DND-41 (cell line): ENCODE data around the gene NDUFA3.

ENCODE experiments used
- ATAC-seq: fragments of 200-7000 bp; cut with Tn5 transposase; 3 replicates; pipeline ENCODE4 v1.9.1; 2021; ENCODE audit warnings: low read depth; ENCODE audit not compliant: insufficient read depth
- DNase-seq: peaks from one replicate; pipeline ENCODE4 v3.0.0-alpha.2; 2020
- H2AFZ ChIP-seq: 2 replicates; pipeline ENCODE4 v1.6.0; 2012; ENCODE audit warnings: low read depth, low read length
- H3K27ac ChIP-seq: 2 replicates; pipeline ENCODE4 v1.5.1; 2012; ENCODE audit warnings: low read length, inconsistent platforms
- H3K27me3 ChIP-seq: fragments of 200-600 bp; sonication (generic); 2 replicates; pipeline ENCODE4 v1.6.0; 2012; ENCODE audit warnings: low read length, mild to moderate bottlenecking, inconsistent platforms; ENCODE audit not compliant: insufficient read depth, poor library complexity
- H3K36me3 ChIP-seq: 2 replicates; pipeline ENCODE4 v1.5.1; 2012; ENCODE audit warnings: low read length, inconsistent platforms; ENCODE audit not compliant: insufficient read depth
- H3K4me1 ChIP-seq: 2 replicates; pipeline ENCODE4 v1.5.1; 2012; ENCODE audit warnings: mild to moderate bottlenecking, low read length; ENCODE audit not compliant: insufficient read depth
- H3K4me2 ChIP-seq: 2 replicates; pipeline ENCODE4 v1.6.0; 2012; ENCODE audit warnings: mild to moderate bottlenecking, moderate library complexity, low read length, inconsistent platforms; ENCODE audit not compliant: insufficient read depth
- H3K4me3 ChIP-seq, 2 experiments: fragments of 200-600 bp in 1 of 2; shearing (Covaris generic) in 1 of 2; 2 replicates each; pipeline ENCODE4 v1.5.1; 2012 to 2016; ENCODE audit warnings: inconsistent platforms in 2 of 2, low read length in 2 of 2, mild to moderate bottlenecking in 2 of 2, low read depth in 1 of 2, moderate library complexity in 1 of 2
- H3K79me2 ChIP-seq: 2 replicates; pipeline ENCODE4 v1.6.0; 2012; ENCODE audit warnings: low read length, inconsistent platforms; ENCODE audit not compliant: insufficient read depth
- H3K9ac ChIP-seq: 2 replicates; pipeline ENCODE4 v1.6.0; 2012; ENCODE audit warnings: low read depth, mild to moderate bottlenecking, inconsistent platforms, low read length, moderate library complexity
- H3K9me3 ChIP-seq: 2 replicates; pipeline ENCODE4 v1.5.1; 2012; ENCODE audit warnings: low read length, moderate library complexity, mild to moderate bottlenecking, inconsistent platforms; ENCODE audit not compliant: insufficient read depth, severe bottlenecking
- H4K20me1 ChIP-seq: 2 replicates; pipeline ENCODE4 v1.6.0; 2012; ENCODE audit warnings: low read length; ENCODE audit not compliant: insufficient read depth
- CTCF ChIP-seq: IDR thresholded peaks from 2 replicates; pipeline ENCODE4 v1.5.1; 2012; ENCODE audit warnings: borderline replicate concordance, low read length, moderate library complexity, mild to moderate bottlenecking; ENCODE audit not compliant: poor library complexity, severe bottlenecking; ENCODE audit errors: extremely low read depth
- EZH2 ChIP-seq: IDR thresholded peaks from 3 replicates; pipeline ENCODE4 v1.6.1; 2012; ENCODE audit warnings: borderline replicate concordance, low read depth, mild to moderate bottlenecking, moderate library complexity, low read length, inconsistent platforms; ENCODE audit not compliant: severe bottlenecking

The NDUFA3 gene

GRCh38 chr19:54137699-54138488 lies 35.2 kb downstream of the NDUFA3 start, which contains the start of gene CNOT3:
TSS of gene CNOT3 (plus strand) at chr19:54137762. CDS start at chr19:54142979, 5,217 bp downstream.
- no peaks in the 10 kb centered on the region for H3K9me3 ChIP-seq
- no peaks in the 10 kb centered on the region for H3K27me3 ChIP-seq
- peaks cover 46% of the 10 kb centered on the region for H3K36me3 ChIP-seq
- H3K27ac ChIP-seq: peak within 1 kb of the TSS; percentile 86
- DNase-seq (peak; percentile 43), ATAC-seq (no peak)
- TF ChIP-seq EZH2 (no peak), CTCF (no peak)
- peak within 1 kb of the TSS; percentile 97 for H3K4me2 ChIP-seq
- peaks cover 55% of the 10 kb centered on the region for H4K20me1 ChIP-seq
- H2AFZ ChIP-seq: peak within 1 kb of the TSS; percentile 88
- peaks cover 53% of the 10 kb centered on the region for H3K79me2 ChIP-seq
- H3K4me3 ChIP-seq: peak within 1 kb of the TSS; percentile 75 to 89
- peak within 1 kb of the TSS; percentile 98 for H3K9ac ChIP-seq
- H3K4me1 ChIP-seq: peaks cover 40% of the 10 kb centered on the region

GRCh38 chr19:54138489-54139256 lies 36.0 kb downstream of the NDUFA3 start:
- peak overlapping the region; percentile 98 for H3K9ac ChIP-seq

GRCh38 chr19:54141356-54141755 lies 38.7 kb downstream of the NDUFA3 start:
- H3K79me2 ChIP-seq: peaks cover 59% of the 10 kb centered on the region
- peaks cover 80% of the 10 kb centered on the region for H3K36me3 ChIP-seq
- no peaks in the 10 kb centered on the region for H3K9me3 ChIP-seq
- peaks cover 73% of the 10 kb centered on the region for H4K20me1 ChIP-seq
- ATAC-seq (no peak), DNase-seq (no peak)
- H3K4me2 ChIP-seq: 0 out of 2 replicates have a peak overlapping the region, but pooled peaks have one; percentile 82
- no peak overlapping the region for H3K9ac ChIP-seq
- no peak overlapping the region for H3K4me3 ChIP-seq
- no peak overlapping the region for H3K27ac ChIP-seq
- H2AFZ ChIP-seq: no peak overlapping the region
- peaks cover 32% of the 10 kb centered on the region for H3K4me1 ChIP-seq
- H3K27me3 ChIP-seq: no peaks in the 10 kb centered on the region
- TF ChIP-seq EZH2: no peak
- TF ChIP-seq CTCF: no peak

More at GRCh38 chr19:54138489-54139256, 36.0 kb downstream of the NDUFA3 start:
- Histone ChIP-seq H4K20me1 (peaks cover 53% of the 10 kb centered on the region), H3K4me2 (peak overlapping the region; percentile 82), H3K27me3 (no peaks in the 10 kb centered on the region), H3K4me3 (peak overlapping the region; percentile 75 to 89), H3K79me2 (peaks cover 54% of the 10 kb centered on the region), H3K27ac (peak overlapping the region; percentile 86), H3K36me3 (peaks cover 53% of the 10 kb centered on the region), H3K4me1 (peaks cover 40% of the 10 kb centered on the region), H2AFZ (no peak overlapping the region), H3K9me3 (no peaks in the 10 kb centered on the region)
- ATAC-seq: no peak
- no peak for DNase-seq
- TF ChIP-seq EZH2 (no peak), CTCF (no peak)
